C4-2B (cell line): Measurements from ENCODE around the gene HES5.

Source experiments
- CTCF ChIP-seq: fragments of 450-650 bp; conservative IDR thresholded peaks from 2 replicates; pipeline ENCODE4 v1.5.1; 2017; ENCODE audit warnings: mild to moderate bottlenecking
- ZFX ChIP-seq: fragments of 450-650 bp; IDR thresholded peaks from 2 replicates; pipeline ENCODE4 v1.6.1; 2017

DNA sequence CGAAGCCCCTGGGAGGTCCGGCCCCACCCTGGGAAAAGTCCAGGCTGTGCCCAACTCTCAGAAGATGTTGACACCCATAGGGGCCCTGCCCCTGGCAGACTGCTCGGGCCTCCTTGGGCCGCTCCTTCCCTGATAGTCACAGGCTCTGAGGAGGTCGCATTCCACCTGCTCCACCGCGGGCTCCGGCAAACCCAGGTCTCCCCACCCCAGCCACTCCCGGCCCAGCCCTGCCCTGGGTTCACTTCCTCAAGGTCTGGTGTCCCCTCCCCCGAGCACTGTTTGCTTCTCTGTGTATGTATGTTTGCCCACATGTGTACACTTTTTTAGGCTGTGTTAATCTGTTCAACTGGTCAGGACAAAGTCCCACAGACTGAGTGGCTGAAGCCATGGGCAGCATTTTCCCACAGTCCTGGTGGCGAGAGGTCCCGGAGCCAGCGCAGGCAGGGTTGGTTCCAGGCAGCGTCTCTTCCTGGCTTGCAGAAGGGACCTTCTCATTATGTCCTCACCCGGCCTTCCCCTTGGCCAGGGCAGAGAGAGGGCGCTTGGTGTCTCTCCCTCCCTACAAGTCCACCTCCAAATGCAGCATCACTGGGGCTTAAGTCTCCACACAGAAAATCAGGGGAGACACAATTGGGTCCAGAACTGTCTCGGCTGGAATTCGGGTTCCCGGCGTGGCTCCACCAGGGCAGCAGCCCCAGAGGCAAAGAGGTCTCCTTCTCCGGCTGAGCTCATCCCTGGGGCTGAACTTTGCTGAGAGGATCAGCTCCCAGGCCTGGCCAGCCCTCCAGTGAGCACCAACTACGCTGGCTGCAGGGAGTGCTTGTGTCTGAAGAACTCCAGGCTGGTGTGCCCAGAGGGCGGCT, 46.0 kb upstream of the HES5 start:
- TF ChIP-seq CTCF (no peak), ZFX (no peak)
